Natural killer cell (primary cell): ENCODE results near the gene GJB6. TPM values are rescaled to one million over a fixed set of nuclear protein-coding genes. Genes with fewer than 3 reads are reported as not detected.
A peak's percentile ranks its signal among the peaks of the same experiment; 100 is the strongest.

Experiments used
- ATAC-seq, 3 donors: fragments of 150-1000 bp in 2 of 3; fragments of 200-7000 bp in 1 of 3; cut with Tn5 transposase; 1 replicate in 1 of 3; 2 replicates in 2 of 3; pipeline ENCODE4 v1.10.0; 2021; ENCODE audit warnings: mild to moderate bottlenecking in 2 of 3, moderate library complexity in 2 of 3
- DNase-seq, 2 donors: peaks; one replicate each; pipeline versions ENCODE4 v3.0.0 to v3.0.0-alpha.2; 2013 to 2021; ENCODE audit warnings: mixed read lengths in 1 of 2
- H3K27ac ChIP-seq: one replicate; pipeline ENCODE4 v1.5.1; 2013; ENCODE audit warnings: mild to moderate bottlenecking, low read length
- H3K27me3 ChIP-seq: one replicate; pipeline ENCODE4 v1.6.1; 2013; ENCODE audit warnings: low read length; ENCODE audit not compliant: control insufficient read depth, insufficient read depth
- H3K36me3 ChIP-seq: one replicate; pipeline ENCODE4 v1.6.1; 2013; ENCODE audit warnings: low read length; ENCODE audit not compliant: control insufficient read depth, insufficient read depth
- H3K4me1 ChIP-seq: one replicate; pipeline ENCODE4 v1.6.1; 2013; ENCODE audit warnings: low read length; ENCODE audit not compliant: control insufficient read depth, insufficient read depth
- H3K4me3 ChIP-seq: one replicate; pipeline ENCODE4 v1.5.1; 2013; ENCODE audit warnings: low read length
- H3K9me3 ChIP-seq: one replicate; pipeline ENCODE4 v1.6.1; 2013; ENCODE audit warnings: low read length; ENCODE audit not compliant: control insufficient read depth, insufficient read depth
- H3K27ac Mint-ChIP-seq, 2 donors: one replicate each; pipeline ENCODE4 v1.8.0; 2022; ENCODE audit warnings: mild to moderate bottlenecking in 2 of 2, mixed read lengths in 2 of 2, moderate library complexity in 1 of 2
- H3K27me3 Mint-ChIP-seq, 2 donors: one replicate each; pipeline ENCODE4 v1.8.0; 2022; ENCODE audit warnings: low read depth in 2 of 2, mixed read lengths in 2 of 2
- H3K36me3 Mint-ChIP-seq: one replicate; pipeline ENCODE4 v1.8.0; 2022; ENCODE audit warnings: mixed read lengths
- H3K4me1 Mint-ChIP-seq, 2 donors: one replicate each; pipeline ENCODE4 v1.8.0; 2022; ENCODE audit warnings: mixed read lengths in 2 of 2
- H3K4me3 Mint-ChIP-seq: one replicate; pipeline ENCODE4 v1.8.0; 2022; ENCODE audit warnings: mild to moderate bottlenecking, moderate library complexity, mixed read lengths
- H3K9me3 Mint-ChIP-seq, 2 donors: one replicate each; pipeline ENCODE4 v1.8.0; 2022; ENCODE audit warnings: mixed read lengths in 2 of 2
- WGBS: methylation state at CpG from one replicate; pipeline ENCODE4 v1.1.7; 2013; ENCODE audit warnings: missing lambda C conversion rate; ENCODE audit not compliant: insufficient coverage; 5-methylcytosine and 5-hydroxymethylcytosine counted together
- intact Hi-C: fragments of 100-400 bp; cut with micrococcal nuclease; formaldehyde crosslinking; loops from one replicate; pipeline ENCODE4 v1.14.2; 2022
- total RNA-seq, 4 donors: library from RNA; stranded (reverse); fragments of 120-200 nt in 1 of 4; gene quantifications; one replicate each; pipeline versions ENCODE4 v1.2.3 to v1.2.4, GENCODE V29; 2013 to 2022
- TF ChIP-seq, protein P1 (sequence below): fragments of 200-600 bp; IDR thresholded peaks from one replicate; pipeline ENCODE4 v1.8.0; 2022; ENCODE audit warnings: antibody characterized with exemption

The GJB6 gene
- total RNA-seq, 3 donors from 2014 or later (not counting 1 experiment from before 2014, with no cell fraction given): 0.23 to 1.3 (median 0.26) TPM

DNA sequence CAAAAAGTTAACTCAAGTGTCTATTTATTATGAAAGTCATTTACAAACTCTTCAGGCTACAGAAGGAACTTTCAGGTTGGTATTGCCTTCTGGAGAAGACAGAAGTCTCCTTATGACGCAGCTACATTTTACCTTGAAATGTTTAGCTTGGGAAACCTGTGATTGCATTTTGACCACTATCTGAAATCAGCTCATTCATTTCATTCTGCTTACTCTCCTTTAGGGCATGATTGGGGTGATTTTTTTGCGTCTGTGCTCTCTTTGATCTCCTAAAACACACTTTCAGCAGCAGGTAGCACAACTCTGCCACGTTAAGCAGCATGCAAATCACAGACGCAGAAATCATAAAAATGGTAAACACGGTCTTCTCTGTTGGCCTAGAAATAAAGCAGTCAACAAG lies 9.6 kb downstream of the GJB6 start:
- no peak overlapping the region for H3K27ac Mint-ChIP-seq
- H3K36me3 Mint-ChIP-seq: no peaks in the 10 kb centered on the region
- TF ChIP-seq, protein P1, sequence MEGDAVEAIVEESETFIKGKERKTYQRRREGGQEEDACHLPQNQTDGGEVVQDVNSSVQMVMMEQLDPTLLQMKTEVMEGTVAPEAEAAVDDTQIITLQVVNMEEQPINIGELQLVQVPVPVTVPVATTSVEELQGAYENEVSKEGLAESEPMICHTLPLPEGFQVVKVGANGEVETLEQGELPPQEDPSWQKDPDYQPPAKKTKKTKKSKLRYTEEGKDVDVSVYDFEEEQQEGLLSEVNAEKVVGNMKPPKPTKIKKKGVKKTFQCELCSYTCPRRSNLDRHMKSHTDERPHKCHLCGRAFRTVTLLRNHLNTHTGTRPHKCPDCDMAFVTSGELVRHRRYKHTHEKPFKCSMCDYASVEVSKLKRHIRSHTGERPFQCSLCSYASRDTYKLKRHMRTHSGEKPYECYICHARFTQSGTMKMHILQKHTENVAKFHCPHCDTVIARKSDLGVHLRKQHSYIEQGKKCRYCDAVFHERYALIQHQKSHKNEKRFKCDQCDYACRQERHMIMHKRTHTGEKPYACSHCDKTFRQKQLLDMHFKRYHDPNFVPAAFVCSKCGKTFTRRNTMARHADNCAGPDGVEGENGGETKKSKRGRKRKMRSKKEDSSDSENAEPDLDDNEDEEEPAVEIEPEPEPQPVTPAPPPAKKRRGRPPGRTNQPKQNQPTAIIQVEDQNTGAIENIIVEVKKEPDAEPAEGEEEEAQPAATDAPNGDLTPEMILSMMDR: no peak
- WGBS: 86% methylated on average over 5 of the region's 5 CpGs
- Histone ChIP-seq H3K4me1 (no peaks in the 10 kb centered on the region), H3K36me3 (no peaks in the 10 kb centered on the region), H3K4me3 (no peak overlapping the region), H3K27me3 (peaks cover 3% of the 10 kb centered on the region), H3K27ac (no peak overlapping the region), H3K9me3 (no peaks in the 10 kb centered on the region)
- no peak for DNase-seq
- no peaks in the 10 kb centered on the region for H3K9me3 Mint-ChIP-seq
- H3K4me1 Mint-ChIP-seq: peaks cover 5% of the 10 kb centered on the region in 2 donors
- ATAC-seq: no peak
- intact Hi-C loops: no loop called here
- peaks cover 8 to 14% of the 10 kb centered on the region in 2 donors for H3K27me3 Mint-ChIP-seq
- H3K4me3 Mint-ChIP-seq: no peak overlapping the region

DNA sequence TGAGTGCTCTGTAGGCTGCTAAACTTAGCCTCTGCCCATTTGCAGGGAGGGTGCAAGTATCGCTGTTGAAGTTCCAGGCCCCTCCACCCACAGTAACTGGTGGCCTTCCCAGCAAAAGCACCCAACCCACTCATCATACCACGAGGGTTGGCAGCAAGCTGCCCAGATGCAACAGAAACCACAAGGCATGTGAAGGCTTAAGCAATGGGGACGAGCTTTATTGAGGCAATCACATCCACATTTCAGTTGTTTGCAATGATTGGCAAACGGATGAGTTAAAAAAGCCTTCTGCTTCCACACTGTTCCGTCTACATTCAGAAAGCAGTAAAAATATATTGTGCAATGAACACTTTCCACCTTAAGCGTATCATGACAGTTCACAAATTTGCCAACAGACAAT lies 10.3 kb downstream of the GJB6 start:
- Mint-ChIP-seq H3K36me3 (no peaks in the 10 kb centered on the region), H3K4me3 (no peak overlapping the region), H3K9me3 (no peaks in the 10 kb centered on the region), H3K4me1 (peaks cover 5% of the 10 kb centered on the region in 2 donors), H3K27me3 (peaks cover 10 to 21% of the 10 kb centered on the region in 2 donors), H3K27ac (no peak overlapping the region)
- no peaks in the 10 kb centered on the region for H3K9me3 ChIP-seq
- H3K36me3 ChIP-seq: no peaks in the 10 kb centered on the region
- H3K27me3 ChIP-seq: peaks cover 5% of the 10 kb centered on the region
- no peak for ATAC-seq
- TF ChIP-seq, protein P1: no peak
- intact Hi-C loops: no loop called here
- no peaks in the 10 kb centered on the region for H3K4me1 ChIP-seq
- H3K4me3 ChIP-seq: no peak overlapping the region
- 41% methylated on average over 5 of the region's 6 CpGs for WGBS
- DNase-seq: no peak
- no peak overlapping the region for H3K27ac ChIP-seq

DNA sequence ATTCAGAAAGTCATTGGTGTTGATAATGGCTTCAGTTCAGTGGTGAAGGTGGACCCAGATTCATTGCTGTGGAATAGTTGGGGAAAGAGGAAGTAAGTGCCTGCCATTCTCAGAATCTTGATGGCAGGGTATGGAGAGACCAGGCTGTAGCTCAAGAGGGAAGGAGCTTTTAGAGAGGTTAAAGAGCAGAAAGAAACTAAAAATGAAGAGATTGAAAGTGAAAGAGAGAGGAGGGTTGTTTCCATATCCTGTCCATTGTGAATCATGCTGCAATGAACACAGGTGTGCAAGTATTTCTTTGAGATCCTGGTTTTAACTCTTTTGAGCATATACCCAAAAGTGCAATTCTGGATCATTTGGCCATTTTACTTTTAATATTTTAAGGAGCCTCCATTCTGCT lies 12.5 kb downstream of the GJB6 start:
- H3K4me1 ChIP-seq: no peaks in the 10 kb centered on the region
- H3K36me3 Mint-ChIP-seq: no peaks in the 10 kb centered on the region
- peaks cover 5% of the 10 kb centered on the region for H3K27me3 ChIP-seq
- no peak for DNase-seq
- H3K27me3 Mint-ChIP-seq: peaks cover 9 to 12% of the 10 kb centered on the region in 2 donors
- H3K9me3 ChIP-seq: no peaks in the 10 kb centered on the region
- H3K27ac ChIP-seq: no peak overlapping the region
- TF ChIP-seq, protein P1: no peak
- H3K4me3 Mint-ChIP-seq: no peak overlapping the region
- peaks cover 5% of the 10 kb centered on the region in 2 donors for H3K4me1 Mint-ChIP-seq
- ATAC-seq: peak in 1 of 3 donors; percentile 35
- H3K27ac Mint-ChIP-seq: no peak overlapping the region
- no peak overlapping the region for H3K4me3 ChIP-seq
- intact Hi-C loops: no loop called here
- H3K36me3 ChIP-seq: no peaks in the 10 kb centered on the region
- no peaks in the 10 kb centered on the region for H3K9me3 Mint-ChIP-seq

DNA sequence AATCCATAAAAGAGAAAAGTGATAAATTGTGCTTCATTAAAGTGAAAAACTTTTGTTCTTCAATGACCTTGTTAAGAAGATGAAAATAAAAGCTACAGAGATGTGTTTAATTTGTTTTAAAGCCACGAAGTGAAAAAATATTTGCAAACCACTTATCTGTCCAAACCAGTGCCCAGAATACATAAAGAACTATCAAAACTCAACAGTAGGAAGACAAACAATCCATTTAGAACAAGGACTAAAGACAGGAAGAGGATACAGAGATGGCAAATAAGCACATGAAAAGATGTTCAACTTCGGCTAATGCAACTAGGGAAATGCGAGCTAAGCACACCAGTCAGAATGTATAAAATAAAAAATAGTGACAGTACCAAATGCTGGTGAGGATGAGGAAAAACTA lies 15.0 kb downstream of the GJB6 start:
- no peak for DNase-seq
- Mint-ChIP-seq H3K27ac (no peak overlapping the region), H3K9me3 (peaks cover 0 to 2% of the 10 kb centered on the region in 2 donors), H3K36me3 (no peaks in the 10 kb centered on the region), H3K4me3 (no peak overlapping the region), H3K4me1 (peaks cover 5% of the 10 kb centered on the region in 2 donors), H3K27me3 (peaks cover 16 to 19% of the 10 kb centered on the region in 2 donors)
- no peak overlapping the region for H3K27ac ChIP-seq
- peaks cover 8% of the 10 kb centered on the region for H3K27me3 ChIP-seq
- TF ChIP-seq, protein P1: no peak
- H3K9me3 ChIP-seq: peaks cover 2% of the 10 kb centered on the region
- intact Hi-C loops: no loop called here
- 93% methylated on average over 2 of the region's 3 CpGs for WGBS
- H3K4me3 ChIP-seq: no peak overlapping the region
- ATAC-seq: no peak
- no peaks in the 10 kb centered on the region for H3K36me3 ChIP-seq
- H3K4me1 ChIP-seq: no peaks in the 10 kb centered on the region
